ENCODE data around the gene FAM3C. TPM values are rescaled to one million over a fixed set of nuclear protein-coding genes. Genes with fewer than 3 reads are reported as not detected.
A peak's percentile ranks its signal among the peaks of the same experiment; 100 is the strongest.

FAM3C gene
- total and polyA plus RNA-seq, 2 of the 8 experiments (the other 6 are each of a cell fraction or from before 2014, with no cell fraction given), result 27.0 to 77.7 TPM

DNA sequence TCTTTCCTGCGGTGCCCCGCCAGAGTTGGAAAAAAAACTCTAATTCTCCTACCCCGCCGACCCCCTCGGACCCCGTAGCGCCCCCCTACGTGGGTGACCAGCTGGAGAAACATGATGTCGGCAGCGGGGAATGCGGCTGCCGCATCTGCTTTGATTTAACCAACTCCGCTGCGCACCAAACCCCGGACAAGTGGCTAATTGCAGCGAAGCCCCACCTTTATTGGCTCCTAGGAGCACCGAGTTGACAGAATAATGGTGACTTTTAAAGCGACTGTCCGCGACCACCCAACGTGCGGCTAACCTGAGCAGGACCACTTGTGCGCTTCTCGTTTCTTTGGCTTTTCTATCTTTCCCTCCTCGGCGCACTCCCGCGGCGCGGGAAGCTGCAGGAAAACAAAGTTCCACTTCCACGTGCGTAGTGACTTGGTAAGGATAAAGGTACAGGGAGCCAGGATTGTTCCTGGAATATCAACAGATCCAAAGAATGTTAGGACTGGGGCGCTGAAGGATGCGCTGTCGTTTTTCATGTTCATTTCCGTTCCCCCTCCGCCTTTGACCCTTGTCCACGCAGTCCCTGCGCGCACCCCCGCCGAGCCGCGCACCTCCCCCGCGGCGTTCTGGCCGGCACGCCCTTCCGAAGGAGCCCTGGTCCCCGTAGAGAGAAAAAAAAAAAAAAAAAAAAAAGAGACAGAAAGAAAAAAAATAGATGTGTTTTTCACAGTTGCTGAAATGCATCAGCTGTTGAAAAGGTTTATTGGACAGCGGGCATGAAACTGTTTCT lies 65.9 kb downstream of the FAM3C start (continued):
- no peak for TF ChIP-seq CHD7 (IDR thresholded peaks at IDR 0.05; ENCODE audit: insufficient replicate concordance, low read length)
- no peak for TF ChIP-seq CREB1 (IDR thresholded peaks at IDR 0.05)
- TF ChIP-seq BACH1 (IDR thresholded peaks at IDR 0.05; ENCODE audit: low read length), result peak; percentile 14; the same call in 1 of the 2 replicates
- peak; percentile 34; the same call in 1 of the 2 replicates for TF ChIP-seq E2F6 (IDR thresholded peaks at IDR 0.05)
- TF ChIP-seq SIN3A (conservative IDR thresholded peaks at IDR 0.05 in 1 of 2, IDR thresholded peaks at IDR 0.05 in 1 of 2; ENCODE audit: low read depth in 1 of 2, low read length in 2 of 2), result no peak
- TF ChIP-seq SP4 (IDR thresholded peaks at IDR 0.05; ENCODE audit: low read length), result no peak
- TF ChIP-seq HDAC2 (IDR thresholded peaks at IDR 0.05; ENCODE audit: borderline replicate concordance in 1 of 2, low read depth in 2 of 2, low read length in 2 of 2), result no peak
- TF ChIP-seq KDM4A (IDR thresholded peaks at IDR 0.05; ENCODE audit: low read depth, low read length, severe bottlenecking), result no peak
